DMS53 treated with DMSO at 0.1 percent for 48 hours (cell line): ENCODE results near the gene SIX5.

Experiments
- DNase-seq: peaks from one replicate; lab custom pipeline; 2025; ENCODE audit not compliant: unreplicated experiment; lab: John Stamatoyannopoulos, UW

The SIX5 gene

GRCh38 chr19:45716359-45717130 lies 52.5 kb downstream of the SIX5 start:
- DNase-seq = peak; percentile 17

- no peak for DNase-seq
Observed at GRCh38 chr19:45715139-45715538, 53.9 kb downstream of the SIX5 start.
